Activated T-cell treated with anti-CD3 and anti-CD28 coated beads, Interleukin-2, amount 50 U/mL, for 4 hours (primary cell): ENCODE measurements around the gene ATG5. TPM values are rescaled to one million over a fixed set of nuclear protein-coding genes. Genes with fewer than 3 reads are reported as not detected.
A peak's percentile ranks its signal among the peaks of the same experiment; 100 is the strongest.
"Not testable (repeated sequence)": the region's sequence is repeated elsewhere in the genome, so short reads cannot be mapped to it uniquely, and the experiment has no call there.

Experiments used
- ATAC-seq, 2 donors: fragments of 200-7000 bp; cut with Tn5 transposase; one replicate each; pipeline ENCODE4 v1.10.0; 2021
- DNase-seq: peaks from one replicate; pipeline ENCODE4 v3.0.0-alpha.2; 2020
- H3K27me3 Mint-ChIP-seq: one replicate; pipeline ENCODE4 v1.8.0; 2021; ENCODE audit warnings: low read depth, mixed read lengths
- H3K36me3 Mint-ChIP-seq: one replicate; pipeline ENCODE4 v1.8.0; 2022; ENCODE audit warnings: mixed read lengths; ENCODE audit not compliant: insufficient read depth
- H3K4me1 Mint-ChIP-seq: one replicate; pipeline ENCODE4 v1.8.0; 2021; ENCODE audit warnings: low read depth, mixed read lengths
- H3K4me3 Mint-ChIP-seq: one replicate; pipeline ENCODE4 v1.8.0; 2021; ENCODE audit warnings: mild to moderate bottlenecking, moderate library complexity, mixed read lengths
- H3K9me3 Mint-ChIP-seq: one replicate; pipeline ENCODE4 v1.8.0; 2021; ENCODE audit warnings: mixed read lengths
- total RNA-seq, 3 donors: library from RNA; stranded (reverse); gene quantifications; one replicate each; pipeline ENCODE4 v1.2.1, GENCODE V29; 2021

ATG5 gene
- total RNA-seq, 3 donors from 2014 or later, result 29.3 to 30.2 (median 29.5) TPM

- H3K4me3 Mint-ChIP-seq, result no peak overlapping the region
- ATAC-seq (no peak), DNase-seq (no peak)
- no peaks in the 10 kb centered on the region for H3K9me3 Mint-ChIP-seq
- H3K4me1 Mint-ChIP-seq, result peaks cover 8% of the 10 kb centered on the region
- no peaks in the 10 kb centered on the region for H3K27me3 Mint-ChIP-seq
- peaks cover 40% of the 10 kb centered on the region for H3K36me3 Mint-ChIP-seq
These were observed 82.3 kb downstream of the ATG5 start for GRCh38 chr6:106243261-106243660.

- no peaks in the 10 kb centered on the region for H3K9me3 Mint-ChIP-seq
- H3K4me1 Mint-ChIP-seq, result no peaks in the 10 kb centered on the region
- no peak overlapping the region for H3K4me3 Mint-ChIP-seq
- no peak for ATAC-seq
- H3K27me3 Mint-ChIP-seq, result no peaks in the 10 kb centered on the region
- no peak for DNase-seq
- peaks cover 34% of the 10 kb centered on the region for H3K36me3 Mint-ChIP-seq
These were observed 84.1 kb downstream of the ATG5 start for GRCh38 chr6:106241498-106241897.

- no peaks in the 10 kb centered on the region for H3K4me1 Mint-ChIP-seq
- DNase-seq (no peak), ATAC-seq (no peak)
- H3K4me3 Mint-ChIP-seq, result no peak overlapping the region
- H3K9me3 Mint-ChIP-seq, result no peaks in the 10 kb centered on the region
- no peaks in the 10 kb centered on the region for H3K27me3 Mint-ChIP-seq
- H3K36me3 Mint-ChIP-seq, result peaks cover 37% of the 10 kb centered on the region
These were observed 88.3 kb downstream of the ATG5 start for GRCh38 chr6:106237286-106237685.

GRCh38 chr6:106229876-106230445 lies 95.6 kb downstream of the ATG5 start:
- H3K27me3 Mint-ChIP-seq, H3K4me1 Mint-ChIP-seq, ATAC-seq, DNase-seq, H3K9me3 Mint-ChIP-seq, H3K4me3 Mint-ChIP-seq: not testable (repeated sequence)
- peaks cover 14% of the 10 kb centered on the region for H3K36me3 Mint-ChIP-seq

- Mint-ChIP-seq H3K36me3 (peaks cover 3% of the 10 kb centered on the region), H3K9me3 (no peaks in the 10 kb centered on the region)
These were observed 97.7 kb downstream of the ATG5 start for GRCh38 chr6:106227612-106228507.

GRCh38 chr6:106226676-106227075 lies 98.9 kb downstream of the ATG5 start:
- DNase-seq (no peak), ATAC-seq (no peak)
- Mint-ChIP-seq H3K4me3 (no peak overlapping the region), H3K4me1 (peaks cover 16% of the 10 kb centered on the region), H3K36me3 (peaks cover 3% of the 10 kb centered on the region), H3K9me3 (no peaks in the 10 kb centered on the region), H3K27me3 (no peaks in the 10 kb centered on the region)

More at GRCh38 chr6:106227612-106228507, 97.7 kb downstream of the ATG5 start:
- H3K27me3 Mint-ChIP-seq, result no peaks in the 10 kb centered on the region
- DNase-seq (no peak), ATAC-seq (no peak)
- peaks cover 16% of the 10 kb centered on the region for H3K4me1 Mint-ChIP-seq
- no peak overlapping the region for H3K4me3 Mint-ChIP-seq

- no peak overlapping the region for H3K4me3 Mint-ChIP-seq
- no peaks in the 10 kb centered on the region for H3K36me3 Mint-ChIP-seq
- H3K4me1 Mint-ChIP-seq, result peaks cover 19% of the 10 kb centered on the region
- DNase-seq (no peak), ATAC-seq (no peak)
- no peaks in the 10 kb centered on the region for H3K9me3 Mint-ChIP-seq
- no peaks in the 10 kb centered on the region for H3K27me3 Mint-ChIP-seq
These were observed 100.0 kb downstream of the ATG5 start for GRCh38 chr6:106225581-106225980.

- no peaks in the 10 kb centered on the region for H3K27me3 Mint-ChIP-seq
- no peaks in the 10 kb centered on the region for H3K36me3 Mint-ChIP-seq
- H3K9me3 Mint-ChIP-seq, result no peaks in the 10 kb centered on the region
- H3K4me3 Mint-ChIP-seq, result no peak overlapping the region
- ATAC-seq, result peak; percentile 72 to 83
- peak; percentile 71 for DNase-seq
- H3K4me1 Mint-ChIP-seq, result peaks cover 19% of the 10 kb centered on the region
These were observed 102.1 kb downstream of the ATG5 start for GRCh38 chr6:106223300-106223930.

- H3K9me3 Mint-ChIP-seq, result no peaks in the 10 kb centered on the region
These were observed 105.1 kb downstream of the ATG5 start for GRCh38 chr6:106220485-106220884.

GRCh38 chr6:106216527-106216926 lies 109.0 kb downstream of the ATG5 start:
- no peaks in the 10 kb centered on the region for H3K9me3 Mint-ChIP-seq
- H3K4me3 Mint-ChIP-seq, result no peak overlapping the region
- peaks cover 7% of the 10 kb centered on the region for H3K36me3 Mint-ChIP-seq
- H3K4me1 Mint-ChIP-seq, result peaks cover 18% of the 10 kb centered on the region
- no peak for DNase-seq
- H3K27me3 Mint-ChIP-seq, result no peaks in the 10 kb centered on the region
- no peak for ATAC-seq

More at GRCh38 chr6:106220485-106220884, 105.1 kb downstream of the ATG5 start:
- no peak for ATAC-seq
- H3K36me3 Mint-ChIP-seq, result peaks cover 7% of the 10 kb centered on the region
- H3K4me1 Mint-ChIP-seq, result peaks cover 21% of the 10 kb centered on the region
- no peak for DNase-seq
- H3K27me3 Mint-ChIP-seq, result no peaks in the 10 kb centered on the region
- no peak overlapping the region for H3K4me3 Mint-ChIP-seq

GRCh38 chr6:106215608-106216007 lies 110.0 kb downstream of the ATG5 start:
- Mint-ChIP-seq H3K36me3 (peaks cover 11% of the 10 kb centered on the region), H3K4me3 (no peak overlapping the region)
- ATAC-seq, result no peak

GRCh38 chr6:106214531-106214930 lies 111.0 kb downstream of the ATG5 start:
- no peak for ATAC-seq
- peaks cover 19% of the 10 kb centered on the region for H3K4me1 Mint-ChIP-seq
- no peaks in the 10 kb centered on the region for H3K27me3 Mint-ChIP-seq
- no peaks in the 10 kb centered on the region for H3K9me3 Mint-ChIP-seq
- no peak for DNase-seq
- H3K4me3 Mint-ChIP-seq, result no peak overlapping the region
- peaks cover 11% of the 10 kb centered on the region for H3K36me3 Mint-ChIP-seq

More at GRCh38 chr6:106215608-106216007, 110.0 kb downstream of the ATG5 start:
- Mint-ChIP-seq H3K27me3 (no peaks in the 10 kb centered on the region), H3K4me1 (peaks cover 19% of the 10 kb centered on the region), H3K9me3 (no peaks in the 10 kb centered on the region)
- DNase-seq, result no peak

GRCh38 chr6:106213660-106214289 lies 111.8 kb downstream of the ATG5 start:
- ATAC-seq (no peak), DNase-seq (no peak)
- H3K36me3 Mint-ChIP-seq, result peaks cover 11% of the 10 kb centered on the region
- no peak overlapping the region for H3K4me3 Mint-ChIP-seq
- peaks cover 19% of the 10 kb centered on the region for H3K4me1 Mint-ChIP-seq
- no peaks in the 10 kb centered on the region for H3K9me3 Mint-ChIP-seq
- no peaks in the 10 kb centered on the region for H3K27me3 Mint-ChIP-seq

GRCh38 chr6:106212576-106212975 lies 113.0 kb downstream of the ATG5 start:
- Mint-ChIP-seq H3K27me3 (no peaks in the 10 kb centered on the region), H3K4me3 (no peak overlapping the region), H3K4me1 (peaks cover 16% of the 10 kb centered on the region), H3K36me3 (peaks cover 11% of the 10 kb centered on the region), H3K9me3 (no peaks in the 10 kb centered on the region)
- DNase-seq (no peak), ATAC-seq (no peak)
